GM19467 (cell line): ENCODE results near the gene GRIK5.
"Not testable (repeated sequence)": the region's sequence is repeated elsewhere in the genome, so short reads cannot be mapped to it uniquely, and the experiment has no call there.

Experiments used
- ATAC-seq: cut with Tn5 transposase; IDR thresholded peaks from one replicate; pipeline ENCODE4 v1.9.1; 2021; ENCODE audit warnings: mild to moderate bottlenecking, moderate library complexity; ENCODE audit not compliant: unreplicated experiment

The GRIK5 gene

GRCh38 chr19:41994521-41994971, 75.5 kb downstream of the GRIK5 start:
- ATAC-seq = no peak

- no peak for ATAC-seq
Observed at GRCh38 chr19:41993612-41994483, 76.2 kb downstream of the GRIK5 start, which contains the start of gene ATP1A3. Gene ATP1A3, minus strand, starts transcription at chr19:41994230. Its CDS starts 154 bp downstream, at chr19:41994076.

- ATAC-seq = not testable (repeated sequence)
Observed at GRCh38 chr19:41991925-41992569, 78.0 kb downstream of the GRIK5 start.

GRCh38 chr19:41991025-41991424, 79.0 kb downstream of the GRIK5 start:
- no peak for ATAC-seq

- no peak for ATAC-seq
Observed at GRCh38 chr19:41990615-41991014, 79.4 kb downstream of the GRIK5 start.

GRCh38 chr19:41990028-41990427, 80.0 kb downstream of the GRIK5 start:
- ATAC-seq = no peak

- no peak for ATAC-seq
Observed at GRCh38 chr19:41988947-41989346, 81.1 kb downstream of the GRIK5 start.

- no peak for ATAC-seq
Observed at GRCh38 chr19:41987141-41987860, 82.7 kb downstream of the GRIK5 start.

GRCh38 chr19:41984961-41985360, 85.0 kb downstream of the GRIK5 start:
- no peak for ATAC-seq

GRCh38 chr19:41981724-41982123, 88.3 kb downstream of the GRIK5 start:
- ATAC-seq = no peak

- no peak for ATAC-seq
Observed at GRCh38 chr19:41978470-41978869, 91.5 kb downstream of the GRIK5 start.

GRCh38 chr19:41977916-41978315, 92.1 kb downstream of the GRIK5 start:
- ATAC-seq = no peak

GRCh38 chr19:41974652-41975051, 95.4 kb downstream of the GRIK5 start:
- ATAC-seq = no peak

- no peak for ATAC-seq
Observed at GRCh38 chr19:41971363-41971762, 98.6 kb downstream of the GRIK5 start.

- no peak for ATAC-seq
Observed at GRCh38 chr19:41969772-41970458, 100.1 kb downstream of the GRIK5 start.

GRCh38 chr19:41968751-41969595, 101.0 kb downstream of the GRIK5 start:
- no peak for ATAC-seq

GRCh38 chr19:41967054-41967783, 102.8 kb downstream of the GRIK5 start:
- no peak for ATAC-seq

GRCh38 chr19:41965106-41965505, 104.9 kb downstream of the GRIK5 start:
- ATAC-seq = no peak

- no peak for ATAC-seq
Observed at GRCh38 chr19:41960973-41961372, 109.0 kb downstream of the GRIK5 start.
